ENCODE data around the gene ZHX3. TPM values are rescaled to one million over a fixed set of nuclear protein-coding genes. Genes with fewer than 3 reads are reported as not detected.

Gene ZHX3
- total RNA-seq, 5 donors from 2014 or later (not counting 1 experiment from before 2014, with no cell fraction given) = 7.0 to 11.1 (median 10.5) TPM

GRCh38 chr20:41141153-41141815 lies 176.2 kb downstream of the ZHX3 start:
- Histone ChIP-seq H3K4me3 (ENCODE audit: control insufficient read depth in 1 of 2, extremely low read depth in 1 of 2, low read length in 1 of 2) (peak overlapping the region; percentile 76 to 97), H3K27ac (ENCODE audit: low read length) (peak overlapping the region; percentile 76), H3K27me3 (replicated peaks in 1 of 2; ENCODE audit: control insufficient read depth in 2 of 2, extremely low read depth in 1 of 2, insufficient read depth in 2 of 2, low read length in 1 of 2) (no peaks in the 10 kb centered on the region), H3K9me3 (no peaks in the 10 kb centered on the region), H3K36me3 (ENCODE audit: control insufficient read depth in 2 of 2, extremely low read depth in 1 of 2, insufficient read depth in 1 of 2, low read length in 1 of 2) (peaks cover 2 to 4% of the 10 kb centered on the region in 2 donors), H3K4me1 (ENCODE audit: control insufficient read depth in 1 of 2, extremely low read depth in 1 of 2, insufficient read depth in 2 of 2, low read length in 2 of 2) (peaks cover 67 to 79% of the 10 kb centered on the region in 2 experiments)
- Mint-ChIP-seq H3K4me1 (peaks cover 78 to 81% (median 80%) of the 10 kb centered on the region in 3 donors), H3K27me3 (no peaks in the 10 kb centered on the region), H3K27ac (peak overlapping the region; percentile 95 to 97), H3K36me3 (peaks cover 4% of the 10 kb centered on the region), H3K4me3 (peak overlapping the region; percentile 86 to 90 (median 89)), H3K9me3 (no peaks in the 10 kb centered on the region)
- CTCF ChIA-PET = interaction anchor here in 1 of 2 donors (0.6 to 1.6 kb wide), 3 partner anchors 12 to 29 kb away, joined by 3 to 6 read pairs (median 4); no protein-coding TSS in a partner anchor
- 25% methylated on average over 4 of the region's 8 CpGs for WGBS (ENCODE audit: insufficient coverage)
- peak in 2 of 35 experiments; percentile 34 to 38 for DNase-seq
- POLR2A ChIA-PET = interaction anchor here (0.7 to 3.0 kb wide), 3 partner anchors 12 to 16 kb away, joined by 4 to 16 read pairs (median 5); no protein-coding TSS in a partner anchor
- no peak for ATAC-seq (replicated peaks in 1 of 4)

- Histone ChIP-seq H3K36me3 (ENCODE audit: control insufficient read depth in 2 of 2, extremely low read depth in 1 of 2, insufficient read depth in 1 of 2, low read length in 1 of 2) (peaks cover 2 to 4% of the 10 kb centered on the region in 2 donors), H3K27me3 (replicated peaks in 1 of 2; ENCODE audit: control insufficient read depth in 2 of 2, extremely low read depth in 1 of 2, insufficient read depth in 2 of 2, low read length in 1 of 2) (no peaks in the 10 kb centered on the region), H3K27ac (ENCODE audit: low read length) (peak overlapping the region; percentile 76), H3K9me3 (no peaks in the 10 kb centered on the region), H3K4me1 (ENCODE audit: control insufficient read depth in 1 of 2, extremely low read depth in 1 of 2, insufficient read depth in 2 of 2, low read length in 2 of 2) (peaks cover 64 to 79% of the 10 kb centered on the region in 2 experiments), H3K4me3 (ENCODE audit: control insufficient read depth in 1 of 2, extremely low read depth in 1 of 2, low read length in 1 of 2) (peak overlapping the region; percentile 76 to 97)
- Mint-ChIP-seq H3K9me3 (no peaks in the 10 kb centered on the region), H3K27me3 (no peaks in the 10 kb centered on the region), H3K4me3 (peak overlapping the region; percentile 86 to 90 (median 89)), H3K4me1 (peaks cover 78 to 81% (median 80%) of the 10 kb centered on the region in 3 donors), H3K36me3 (peaks cover 4% of the 10 kb centered on the region), H3K27ac (peak overlapping the region; percentile 95 to 97)
- 26% methylated on average over 10 of the region's 10 CpGs for WGBS (ENCODE audit: insufficient coverage)
- ATAC-seq (replicated peaks in 1 of 4) = no peak
- DNase-seq = no peak
- ChIA-PET POLR2A (interaction anchor here in 1 of 2 donors (3.0 kb wide), 1 partner anchor 15 kb away, joined by 16 read pairs; no protein-coding TSS in a partner anchor), CTCF (interaction anchor here in 1 of 2 donors (0.6 kb wide), 1 partner anchor 30 kb away, joined by 3 read pairs; no protein-coding TSS in a partner anchor)
These were observed 177.1 kb downstream of the ZHX3 start for GRCh38 chr20:41140226-41141133.

GRCh38 chr20:41139227-41140093 lies 178.1 kb downstream of the ZHX3 start:
- Mint-ChIP-seq H3K27me3 (no peaks in the 10 kb centered on the region), H3K27ac (peak overlapping the region; percentile 95 to 97), H3K9me3 (no peaks in the 10 kb centered on the region), H3K4me1 (peaks cover 78 to 81% (median 79%) of the 10 kb centered on the region in 3 donors), H3K4me3 (peak overlapping the region; percentile 86 to 90 (median 89)), H3K36me3 (peaks cover under 1% of the 10 kb centered on the region)
- peaks cover 0 to 4% of the 10 kb centered on the region in 2 donors for H3K36me3 ChIP-seq (ENCODE audit: control insufficient read depth in 2 of 2, extremely low read depth in 1 of 2, insufficient read depth in 1 of 2, low read length in 1 of 2)
- ATAC-seq (replicated peaks in 1 of 4) = no peak
- CTCF ChIA-PET = interaction anchor here (1.0 to 2.0 kb wide), 3 partner anchors 18 to 19 kb away, joined by 3 to 10 read pairs (median 3); no protein-coding TSS in a partner anchor
- peak overlapping the region; percentile 76 for H3K27ac ChIP-seq (ENCODE audit: low read length)
- WGBS (ENCODE audit: insufficient coverage) = 0% methylated on average over 1 of the region's 5 CpGs
- DNase-seq = peak in 1 of 35 experiments; percentile 26
- POLR2A ChIA-PET = interaction anchor here in 1 of 2 donors (0.6 kb wide), 1 partner anchor 28 kb away, joined by 8 read pairs; no protein-coding TSS in a partner anchor
- no peaks in the 10 kb centered on the region for H3K9me3 ChIP-seq
- peak overlapping the region; percentile 76 to 97 for H3K4me3 ChIP-seq (ENCODE audit: control insufficient read depth in 1 of 2, extremely low read depth in 1 of 2, low read length in 1 of 2)
- H3K4me1 ChIP-seq (ENCODE audit: control insufficient read depth in 1 of 2, extremely low read depth in 1 of 2, insufficient read depth in 2 of 2, low read length in 2 of 2) = peaks cover 60 to 79% of the 10 kb centered on the region in 2 experiments
- no peaks in the 10 kb centered on the region for H3K27me3 ChIP-seq (replicated peaks in 1 of 2; ENCODE audit: control insufficient read depth in 2 of 2, extremely low read depth in 1 of 2, insufficient read depth in 2 of 2, low read length in 1 of 2)

DNA sequence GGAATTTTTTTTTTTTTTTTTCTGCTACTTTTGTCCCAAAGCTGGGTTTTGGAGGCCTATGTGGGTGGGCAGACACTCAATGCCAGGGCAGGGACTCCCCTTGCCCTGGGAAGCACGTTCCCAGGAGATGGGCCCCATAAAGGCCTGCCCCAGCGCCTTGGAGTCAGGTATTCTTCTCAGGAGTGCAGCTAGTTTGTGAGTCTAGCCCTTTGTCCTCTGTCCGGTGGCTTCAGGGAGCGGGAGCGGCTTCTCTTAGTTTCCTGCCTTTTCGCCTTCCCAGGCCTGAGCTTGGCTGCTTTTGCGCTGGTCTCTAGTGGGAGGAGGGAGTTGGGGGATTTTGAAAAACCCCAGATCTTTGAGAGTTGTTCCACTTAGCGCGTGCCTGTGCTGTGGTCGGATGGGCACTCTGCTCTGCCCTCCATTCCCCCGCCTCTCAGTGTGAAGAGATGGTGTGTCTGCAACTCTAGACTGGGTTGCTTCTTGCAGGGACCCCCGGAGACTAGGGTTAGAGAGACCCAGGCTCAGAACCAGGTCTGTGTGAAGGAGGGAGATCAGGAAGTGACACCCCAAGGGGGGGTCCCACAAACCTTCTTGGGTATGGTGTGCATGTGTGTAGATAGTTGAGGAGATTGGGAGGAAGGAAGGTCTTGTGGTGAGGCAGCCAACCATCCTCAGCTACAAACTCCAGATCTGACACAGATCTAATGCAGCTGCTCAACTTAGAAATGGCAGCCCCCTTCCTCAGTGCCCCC lies 178.9 kb downstream of the ZHX3 start:
- Histone ChIP-seq H3K4me3 (ENCODE audit: control insufficient read depth in 1 of 2, extremely low read depth in 1 of 2, low read length in 1 of 2) (peak overlapping the region; percentile 76 to 97), H3K4me1 (ENCODE audit: control insufficient read depth in 1 of 2, extremely low read depth in 1 of 2, insufficient read depth in 2 of 2, low read length in 2 of 2) (peaks cover 61 to 79% of the 10 kb centered on the region in 2 experiments), H3K27me3 (replicated peaks in 1 of 2; ENCODE audit: control insufficient read depth in 2 of 2, extremely low read depth in 1 of 2, insufficient read depth in 2 of 2, low read length in 1 of 2) (no peaks in the 10 kb centered on the region), H3K9me3 (no peaks in the 10 kb centered on the region), H3K36me3 (ENCODE audit: control insufficient read depth in 2 of 2, extremely low read depth in 1 of 2, insufficient read depth in 1 of 2, low read length in 1 of 2) (no peaks in the 10 kb centered on the region), H3K27ac (ENCODE audit: low read length) (peak overlapping the region; percentile 76)
- peak in 25 of 35 experiments; percentile 18 to 72 (median 40) for DNase-seq
- 0% methylated on average over 5 of the region's 12 CpGs for WGBS (ENCODE audit: insufficient coverage)
- peak in 3 of 4 experiments; percentile 8 to 25 (median 9) for ATAC-seq (replicated peaks in 1 of 4)
- ChIA-PET POLR2A (interaction anchor here in 1 of 2 donors (0.6 kb wide), 1 partner anchor 28 kb away, joined by 8 read pairs; no protein-coding TSS in a partner anchor), CTCF (interaction anchor here (1.0 to 2.0 kb wide), 3 partner anchors 18 to 20 kb away, joined by 3 to 10 read pairs (median 3); no protein-coding TSS in a partner anchor)
- no peaks in the 10 kb centered on the region for H3K36me3 Mint-ChIP-seq
- H3K9me3 Mint-ChIP-seq = no peaks in the 10 kb centered on the region
- H3K4me3 Mint-ChIP-seq = peak overlapping the region; percentile 86 to 90 (median 89)
- H3K27me3 Mint-ChIP-seq = no peaks in the 10 kb centered on the region
- H3K4me1 Mint-ChIP-seq = peaks cover 76 to 78% (median 77%) of the 10 kb centered on the region in 3 donors
- H3K27ac Mint-ChIP-seq = peak overlapping the region; percentile 95 to 97
